Stimulated activated CD4-positive, alpha-beta T cell treated with anti-CD3 and anti-CD28 coated beads, Interleukin-12 subunit alpha, Interleukin-12 subunit beta, amount 100 ng/mL, for 4 hours (primary cell): ENCODE data around the gene PAAF1.

Experiments used
- DNase-seq: peaks from one replicate; pipeline ENCODE4 v3.0.0-alpha.2; 2020

Gene PAAF1

DNA sequence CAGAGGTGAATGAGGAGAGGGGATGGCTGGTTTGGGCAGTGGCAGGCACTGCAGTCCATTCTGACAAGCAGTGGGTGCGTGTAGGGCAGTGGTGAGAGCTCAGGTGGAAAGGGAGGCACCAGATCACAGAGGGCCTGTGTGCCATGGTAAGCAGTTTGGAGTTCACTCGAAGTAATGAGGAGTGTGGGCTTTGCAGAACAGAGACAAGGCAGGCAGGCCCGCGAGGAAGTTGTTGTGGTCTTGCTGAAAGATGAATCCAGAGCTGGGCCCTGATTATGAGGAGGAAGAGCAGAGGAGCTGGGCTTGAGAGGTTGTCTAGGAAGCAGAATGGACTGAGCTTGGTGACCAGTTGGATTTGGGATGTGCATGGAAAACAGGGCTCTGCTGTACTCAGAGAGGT is 72.4 kb downstream of the PAAF1 start:
- DNase-seq: no peak

DNA sequence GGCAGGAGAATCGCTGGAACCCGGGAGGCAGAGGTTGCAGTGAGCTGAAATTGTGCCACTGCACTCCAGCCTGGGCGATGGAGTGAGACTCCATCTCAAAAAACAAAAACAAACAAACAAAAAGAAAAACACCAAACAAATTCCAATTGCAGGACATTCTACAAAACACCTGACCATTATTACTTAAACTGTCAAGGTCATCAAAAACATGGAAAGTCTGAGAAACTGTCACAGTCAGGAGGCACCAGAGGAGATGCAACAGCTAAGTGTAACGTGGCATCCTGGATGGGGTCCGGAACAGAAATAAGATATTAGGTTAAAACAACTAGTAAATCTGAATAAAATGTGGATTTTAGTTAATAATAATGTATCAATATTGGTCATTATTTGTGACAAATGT is 73.1 kb downstream of the PAAF1 start:
- no peak for DNase-seq

DNA sequence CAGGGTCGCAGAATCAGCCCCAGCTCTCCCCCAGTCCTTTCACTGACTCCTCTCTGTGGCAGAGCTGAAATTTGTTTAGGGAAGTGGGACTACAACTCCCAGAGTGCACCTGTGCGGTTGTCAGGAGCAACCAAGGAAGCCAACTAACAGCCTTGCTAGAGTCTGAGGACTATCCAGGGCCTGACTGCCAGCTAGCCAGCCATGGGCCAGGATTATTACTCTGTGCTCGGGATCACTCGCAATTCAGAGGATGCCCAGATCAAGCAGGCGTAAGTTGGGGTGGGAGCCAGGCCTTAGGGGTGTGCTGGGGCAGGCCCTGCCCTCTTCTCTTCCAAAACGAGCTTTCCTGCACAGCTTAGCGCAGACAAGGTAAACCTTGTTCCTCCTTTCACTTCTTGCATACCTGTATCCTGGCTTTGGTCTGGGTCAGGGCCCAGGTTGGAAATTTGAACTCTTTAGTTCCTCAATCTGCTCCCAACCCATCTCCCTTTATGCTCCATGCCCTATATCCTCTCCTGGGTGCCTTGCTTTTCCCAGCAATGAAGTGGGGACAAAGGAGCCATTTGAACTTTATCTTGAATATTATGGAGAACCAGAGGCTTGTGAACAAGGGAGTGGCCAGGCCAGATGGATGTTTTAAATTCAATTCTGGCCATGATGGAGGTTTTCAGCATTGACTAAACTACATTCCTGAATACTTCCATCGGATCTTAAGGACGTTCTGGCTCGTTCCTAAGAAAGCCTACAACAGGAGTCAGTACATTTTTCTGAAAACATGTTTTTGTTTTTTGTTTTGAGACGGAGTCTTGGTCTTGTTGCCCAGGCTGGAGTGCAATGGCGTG is 74.3 kb downstream of the PAAF1 start, which contains the start of gene DNAJB13:
DNAJB13 (plus strand) TSS at position 158 of the 842 bp plus-strand sequence; CDS start at position 202, 44 bp downstream.
- DNase-seq: no peak

DNA sequence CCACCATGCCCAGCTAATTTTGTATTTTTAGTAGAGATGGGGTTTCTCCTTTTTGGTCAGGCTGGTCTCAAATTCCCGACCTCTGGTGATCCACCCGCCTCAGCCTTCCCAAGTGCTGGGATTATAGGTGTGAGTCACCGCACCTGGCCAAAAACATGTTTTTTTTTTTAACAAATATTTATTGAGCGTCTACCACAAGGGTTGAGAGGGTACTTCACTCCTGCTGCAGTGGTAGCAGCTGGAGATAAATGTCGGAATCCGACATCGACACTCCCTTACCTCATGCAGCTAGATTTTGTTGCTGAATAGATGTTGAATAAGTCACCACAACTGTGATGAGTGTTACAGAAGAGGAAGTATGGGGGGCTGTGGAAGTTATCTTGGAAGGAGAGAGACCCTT is 75.0 kb downstream of the PAAF1 start:
- no peak for DNase-seq

DNA sequence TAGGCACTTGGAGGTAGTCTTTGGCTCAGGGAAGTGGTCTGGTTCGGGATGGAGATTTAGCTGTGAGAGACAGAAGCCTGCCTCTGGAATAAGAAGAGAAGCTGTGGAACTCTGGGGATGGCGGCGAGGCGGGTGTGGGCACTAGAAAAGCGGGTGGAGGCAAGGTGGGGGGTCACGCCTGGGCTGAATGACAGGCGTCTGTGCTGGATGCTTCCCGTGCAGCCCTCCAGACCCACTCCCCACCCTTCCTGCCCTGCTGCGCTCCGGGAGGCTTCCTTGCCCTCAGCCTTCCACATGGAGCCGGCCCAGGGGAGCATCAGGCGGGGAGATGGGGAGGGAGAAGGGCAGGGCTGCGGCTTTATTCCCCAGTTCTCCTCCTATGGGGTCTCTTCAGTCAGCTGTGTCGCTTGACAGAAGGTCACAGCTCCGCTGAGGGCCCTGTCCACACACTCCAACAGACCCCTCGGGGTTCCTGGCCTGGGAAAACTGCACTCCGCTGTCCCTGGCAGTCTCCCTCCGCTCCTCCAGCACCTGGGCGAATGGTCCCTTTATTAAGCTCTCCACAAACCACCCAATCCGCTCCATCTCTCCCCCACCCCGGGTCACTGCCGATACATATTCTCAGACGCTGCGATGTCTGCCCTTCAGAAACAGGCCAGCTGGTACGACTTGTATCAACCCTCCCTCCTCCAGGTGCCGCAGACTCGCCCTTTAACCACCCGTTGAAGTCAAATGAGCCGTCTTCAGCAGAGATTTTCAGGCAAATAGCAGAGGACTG is 80.3 kb downstream of the PAAF1 start:
- no peak for DNase-seq

DNA sequence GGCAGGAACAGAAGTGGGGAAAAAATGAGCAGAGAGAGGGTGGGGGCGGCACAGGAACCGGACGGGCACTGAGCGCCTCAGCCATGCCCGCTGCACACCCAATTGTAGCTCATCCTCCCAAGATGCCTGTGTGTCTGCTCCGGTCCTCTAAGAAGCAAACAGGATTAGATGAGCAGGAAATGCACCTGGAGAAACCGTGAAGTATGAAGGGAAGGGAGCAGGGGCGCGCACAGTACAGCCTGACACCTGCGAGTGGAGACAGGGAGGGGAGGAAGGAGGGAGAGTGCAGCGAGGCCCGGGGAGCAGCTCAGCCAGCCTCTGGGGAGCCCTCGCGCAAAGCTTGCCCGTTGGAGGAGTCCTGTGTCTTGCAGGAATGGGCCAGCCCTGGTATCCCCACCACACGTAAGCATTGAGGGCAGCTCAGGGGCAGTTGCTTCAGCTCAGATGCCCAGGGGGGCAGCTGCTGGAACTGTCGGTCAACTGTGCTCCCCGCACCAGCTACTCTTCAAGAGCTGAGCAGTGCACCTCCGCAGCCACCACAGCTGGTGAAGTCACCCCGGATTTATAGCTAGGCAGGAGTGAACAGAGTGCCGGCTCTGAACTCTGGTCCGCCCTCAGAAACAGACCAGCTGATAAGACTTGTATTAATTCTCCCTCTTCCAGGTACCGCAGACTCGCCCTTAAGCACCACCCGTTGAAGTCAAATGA is 81.0 kb downstream of the PAAF1 start:
- no peak for DNase-seq

DNA sequence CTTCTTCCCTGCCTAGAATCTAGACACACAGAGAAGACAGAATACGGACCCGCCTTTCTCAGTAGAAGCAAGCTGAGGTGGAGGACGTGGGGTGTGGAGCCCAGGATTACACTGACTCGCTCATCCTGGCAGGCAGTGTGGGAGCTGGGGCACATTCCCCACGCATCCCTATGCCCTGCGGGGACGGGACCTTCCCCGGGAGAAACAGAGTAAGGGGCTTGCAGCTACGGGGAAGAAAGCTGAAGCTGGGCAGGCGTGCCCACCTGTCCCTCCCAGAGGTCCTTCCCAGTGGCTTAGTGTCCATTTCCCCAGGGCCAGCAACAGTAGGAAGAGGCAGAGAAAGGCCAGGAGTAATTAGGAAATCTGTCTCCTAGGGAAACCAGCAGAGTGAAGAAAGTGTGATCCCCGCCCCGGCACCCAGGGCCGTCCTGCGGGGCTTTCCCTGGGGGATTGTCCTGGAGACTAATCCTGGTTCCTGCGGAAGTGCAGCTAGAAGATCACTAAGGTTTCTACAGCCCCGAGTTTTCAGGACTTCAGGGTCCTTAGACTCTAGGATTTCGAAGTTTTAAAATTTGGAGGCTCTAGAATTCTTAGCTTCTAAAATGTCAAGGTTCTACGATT is 81.8 kb downstream of the PAAF1 start:
- no peak for DNase-seq

DNA sequence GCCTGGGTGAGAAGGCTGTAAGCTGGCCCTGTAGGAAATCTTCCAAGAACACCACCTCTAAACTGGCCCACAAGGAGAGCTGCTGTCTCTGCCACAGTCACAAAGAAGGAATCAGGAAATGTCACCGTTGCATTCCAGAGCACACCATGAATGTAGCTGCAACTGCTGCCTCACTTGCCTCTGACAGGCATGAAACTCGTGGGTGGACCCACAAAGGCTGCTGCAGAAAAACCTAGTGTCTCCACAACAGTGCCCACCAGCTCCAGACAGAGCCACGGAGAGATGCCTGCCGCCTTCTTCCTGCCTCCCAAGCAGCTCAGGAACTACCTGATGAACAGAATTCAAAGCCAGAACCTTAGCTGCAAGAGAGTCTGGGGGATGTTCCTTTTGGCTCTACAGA is 84.5 kb downstream of the PAAF1 start:
- no peak for DNase-seq

DNA sequence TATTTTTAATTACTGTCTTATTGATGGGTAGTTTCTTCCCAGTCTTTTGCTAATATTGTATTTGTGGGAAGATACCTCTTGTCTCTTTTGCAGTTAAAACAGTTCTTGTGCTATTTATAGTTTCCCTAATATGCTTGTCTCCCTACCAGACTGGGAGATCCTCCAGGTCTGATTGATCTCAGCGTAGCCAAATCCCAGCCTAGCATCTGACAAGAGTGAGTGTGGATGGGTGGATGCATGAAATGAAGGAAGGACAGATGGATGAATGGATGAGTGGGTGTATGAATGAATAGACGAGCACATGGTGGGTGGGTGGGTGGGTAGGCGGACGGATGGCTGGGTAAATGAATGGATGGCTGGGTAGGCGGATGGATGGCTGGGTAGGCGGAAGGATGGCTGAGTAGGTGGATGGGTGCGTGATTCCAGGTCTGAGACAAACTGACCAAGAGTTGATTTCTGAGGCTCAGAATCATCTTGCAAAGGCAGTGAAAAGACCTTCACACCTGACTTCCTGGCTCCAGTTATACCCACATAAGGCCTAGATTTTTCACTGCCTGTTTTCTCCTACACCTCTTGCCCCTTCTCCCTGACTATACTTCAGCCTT is 85.4 kb downstream of the PAAF1 start:
- DNase-seq: no peak

DNA sequence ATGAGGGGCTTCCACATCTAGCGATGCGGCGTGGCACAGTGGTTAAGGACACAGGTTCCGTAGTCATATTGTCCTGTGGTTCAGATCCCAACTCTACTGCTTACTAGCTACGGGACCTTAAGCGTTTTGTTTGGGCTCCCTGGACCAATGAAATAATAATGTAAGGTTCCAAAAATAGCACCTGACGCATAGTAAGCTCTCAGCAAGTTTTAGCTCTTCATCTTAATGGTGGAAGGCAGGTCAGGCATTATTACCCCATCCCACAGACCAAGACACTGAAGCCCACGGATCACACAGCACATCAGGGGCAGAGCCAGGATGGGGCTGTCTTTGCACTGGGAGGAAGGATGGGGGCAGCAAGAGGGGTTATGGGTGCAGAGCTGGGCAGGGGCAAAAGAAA is 87.1 kb downstream of the PAAF1 start:
- DNase-seq: no peak

DNA sequence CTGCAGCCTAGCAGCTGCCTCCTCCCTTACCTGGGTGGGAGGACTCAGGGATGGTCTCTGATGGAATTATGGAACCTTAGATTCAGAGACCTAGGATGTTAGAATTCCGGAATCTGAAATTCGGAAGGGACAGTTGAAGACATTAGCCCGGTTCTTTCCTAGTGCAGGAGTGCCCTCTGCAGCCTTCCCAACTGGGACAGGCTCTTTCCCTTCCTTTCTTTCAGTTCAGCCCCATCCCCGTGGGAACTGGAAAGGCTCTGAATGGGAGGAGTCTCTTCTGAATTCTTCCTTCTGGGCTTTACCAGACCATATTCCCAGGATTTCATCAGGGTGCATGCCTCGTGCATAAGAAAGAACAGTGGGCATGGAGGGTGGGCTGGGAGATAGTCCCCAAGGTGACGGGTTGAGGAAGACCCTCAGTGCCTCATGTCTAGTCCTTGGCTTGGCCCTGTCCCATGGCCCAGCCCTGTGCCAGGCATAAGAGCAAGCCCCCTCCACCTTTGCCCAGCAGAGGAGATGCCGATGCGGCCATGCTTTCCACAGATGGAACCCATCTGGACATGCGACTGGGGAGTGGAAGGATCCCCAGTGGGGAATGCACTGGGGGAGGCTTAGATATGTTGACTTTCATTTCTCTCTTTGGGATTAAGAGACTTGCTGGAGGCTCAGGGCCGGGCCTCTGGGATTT is 88.4 kb downstream of the PAAF1 start:
- no peak for DNase-seq

DNA sequence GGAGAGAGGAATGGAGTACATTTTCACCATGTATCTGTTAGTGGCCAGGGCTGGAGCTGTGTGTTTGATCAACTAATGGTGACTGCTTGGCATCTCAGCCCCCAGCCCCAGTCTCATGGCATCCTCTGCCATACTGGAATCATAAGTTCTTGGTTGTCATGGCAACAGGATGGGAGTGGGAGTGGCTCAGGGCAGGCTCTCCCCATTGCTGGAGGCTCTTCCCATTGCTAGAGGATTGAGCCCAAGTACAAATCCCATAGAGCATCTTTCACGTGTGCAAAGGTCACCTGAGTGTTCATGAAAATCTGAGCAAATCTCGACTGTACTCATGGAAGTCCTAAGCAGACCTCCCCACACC is 88.9 kb downstream of the PAAF1 start:
- DNase-seq: no peak

DNA sequence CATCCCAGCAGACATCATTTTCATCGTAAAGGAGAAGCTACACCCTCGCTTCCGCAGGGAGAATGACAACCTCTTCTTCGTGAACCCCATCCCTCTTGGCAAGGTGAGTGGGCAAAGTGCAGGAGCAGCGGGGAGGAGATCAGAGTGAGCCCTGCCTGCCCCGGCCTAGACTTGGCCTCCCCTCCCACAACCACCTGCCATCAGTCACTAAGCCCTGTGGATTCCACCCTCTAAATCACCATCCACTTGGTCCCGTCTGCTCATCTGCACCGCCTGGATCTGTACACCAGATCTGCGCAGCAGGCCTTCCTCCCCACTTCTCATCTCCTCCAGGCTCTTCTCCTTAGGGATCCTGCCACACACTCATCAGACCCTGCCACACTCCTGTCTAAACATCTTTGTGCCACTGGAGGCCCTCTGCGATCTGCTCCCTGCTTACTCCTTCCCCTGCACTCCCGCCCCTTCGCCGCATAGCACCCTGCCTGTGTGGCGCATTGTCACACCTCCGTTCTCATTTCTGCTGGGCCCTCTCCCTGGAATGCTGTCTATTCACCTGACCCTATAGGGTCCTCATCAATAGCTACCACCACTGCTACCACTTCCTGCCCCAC is 91.7 kb downstream of the PAAF1 start:
- DNase-seq: no peak

DNA sequence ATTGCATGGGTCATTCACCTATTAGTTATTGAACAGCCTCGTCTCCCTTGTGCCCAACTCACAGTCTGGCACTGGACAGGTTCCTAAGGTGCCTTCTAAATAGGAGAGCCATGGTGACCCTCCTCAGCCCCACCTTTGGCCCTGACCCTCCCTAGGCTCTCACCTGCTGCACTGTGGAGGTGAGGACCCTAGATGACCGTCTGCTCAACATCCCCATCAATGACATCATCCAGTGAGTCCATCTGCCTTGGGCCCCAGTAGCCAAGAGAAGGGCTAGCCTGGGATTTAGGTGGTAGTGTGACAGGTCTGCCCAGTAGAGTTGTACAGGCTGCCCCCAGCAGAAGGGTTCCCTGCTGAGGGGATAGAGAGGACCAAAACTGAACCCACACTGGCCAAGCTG is 92.3 kb downstream of the PAAF1 start:
- no peak for DNase-seq

DNA sequence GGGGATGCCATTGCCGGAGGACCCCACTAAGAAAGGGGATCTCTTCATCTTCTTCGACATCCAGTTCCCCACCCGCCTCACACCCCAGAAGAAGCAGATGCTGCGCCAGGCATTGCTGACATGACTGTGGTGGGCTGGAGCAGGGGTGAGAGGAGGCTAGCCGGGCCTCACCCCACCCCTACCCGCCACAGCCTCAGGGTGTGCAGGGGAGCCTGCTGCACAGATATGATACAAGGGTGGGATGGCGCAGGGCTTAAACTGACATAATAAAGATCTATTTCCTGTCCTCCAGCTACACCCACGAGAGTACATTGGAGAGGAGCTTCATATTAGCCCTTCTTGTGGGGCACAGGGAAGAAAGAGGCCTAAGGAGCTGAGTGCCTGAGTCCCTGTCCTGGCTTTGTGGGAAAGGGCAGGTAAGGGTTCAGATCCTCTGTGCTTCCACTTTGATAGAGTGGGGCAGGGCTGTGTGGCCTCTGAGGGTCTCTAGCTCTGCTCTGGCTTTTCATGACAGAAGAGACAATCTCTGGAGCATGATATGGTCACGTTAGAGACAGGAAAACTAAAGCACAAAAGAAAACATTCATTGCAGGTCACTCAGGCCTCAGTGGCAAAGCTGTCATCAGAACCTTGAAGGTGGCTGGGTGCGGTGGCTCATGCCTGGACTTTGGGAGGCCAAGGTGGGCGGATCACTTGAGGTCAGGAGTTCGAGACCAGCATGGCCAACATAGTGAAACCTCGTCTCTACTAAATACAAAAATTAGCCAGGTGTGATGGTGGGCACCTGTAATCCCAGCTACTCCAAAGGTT is 93.4 kb downstream of the PAAF1 start:
- DNase-seq: no peak

DNA sequence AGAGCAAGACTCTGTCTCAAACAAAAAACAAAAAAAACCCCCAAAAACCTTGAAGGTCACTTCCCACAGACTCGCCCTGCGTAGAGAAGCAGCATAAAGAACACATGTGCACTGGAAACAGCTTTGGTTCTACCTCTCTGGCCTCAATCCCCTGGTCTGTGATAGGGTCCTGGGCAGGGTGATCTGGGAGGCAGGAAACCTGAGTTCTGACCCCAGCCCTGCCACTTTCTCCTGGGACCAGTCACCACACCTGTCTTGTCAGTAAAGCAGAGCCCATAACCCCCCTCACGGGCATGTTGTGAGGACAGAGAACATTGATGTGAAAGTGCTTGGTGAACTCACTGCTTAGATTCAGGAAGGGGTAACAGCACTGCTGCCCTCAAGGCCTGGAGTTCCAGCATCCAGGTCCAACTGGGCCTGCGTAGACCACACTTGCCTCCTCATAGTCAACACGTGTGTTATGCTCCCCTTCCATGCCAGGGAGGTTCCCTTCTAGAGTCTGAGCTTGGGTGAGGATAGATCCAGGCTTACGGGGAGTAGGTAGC is 94.4 kb downstream of the PAAF1 start:
- DNase-seq: no peak

DNA sequence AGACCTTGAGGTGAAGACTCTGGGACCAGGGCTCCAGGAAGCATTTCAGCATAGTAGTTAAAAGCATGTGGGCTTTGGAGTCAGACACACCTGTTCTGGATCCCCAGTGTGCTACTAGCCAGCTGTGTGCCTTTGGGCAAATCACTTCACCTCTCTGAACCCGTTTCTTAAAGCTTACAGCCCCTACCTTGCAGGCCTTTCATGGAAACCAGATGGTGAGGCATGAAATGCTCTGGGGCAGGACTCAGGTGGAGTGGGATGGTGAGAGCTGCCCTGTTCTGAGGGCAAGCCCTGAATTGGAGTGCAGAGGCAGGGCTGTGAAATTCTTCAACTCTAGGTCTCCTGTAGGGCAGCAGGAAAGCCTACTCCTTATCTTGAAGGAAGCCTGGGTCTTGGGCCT is 95.4 kb downstream of the PAAF1 start:
- DNase-seq: no peak

DNA sequence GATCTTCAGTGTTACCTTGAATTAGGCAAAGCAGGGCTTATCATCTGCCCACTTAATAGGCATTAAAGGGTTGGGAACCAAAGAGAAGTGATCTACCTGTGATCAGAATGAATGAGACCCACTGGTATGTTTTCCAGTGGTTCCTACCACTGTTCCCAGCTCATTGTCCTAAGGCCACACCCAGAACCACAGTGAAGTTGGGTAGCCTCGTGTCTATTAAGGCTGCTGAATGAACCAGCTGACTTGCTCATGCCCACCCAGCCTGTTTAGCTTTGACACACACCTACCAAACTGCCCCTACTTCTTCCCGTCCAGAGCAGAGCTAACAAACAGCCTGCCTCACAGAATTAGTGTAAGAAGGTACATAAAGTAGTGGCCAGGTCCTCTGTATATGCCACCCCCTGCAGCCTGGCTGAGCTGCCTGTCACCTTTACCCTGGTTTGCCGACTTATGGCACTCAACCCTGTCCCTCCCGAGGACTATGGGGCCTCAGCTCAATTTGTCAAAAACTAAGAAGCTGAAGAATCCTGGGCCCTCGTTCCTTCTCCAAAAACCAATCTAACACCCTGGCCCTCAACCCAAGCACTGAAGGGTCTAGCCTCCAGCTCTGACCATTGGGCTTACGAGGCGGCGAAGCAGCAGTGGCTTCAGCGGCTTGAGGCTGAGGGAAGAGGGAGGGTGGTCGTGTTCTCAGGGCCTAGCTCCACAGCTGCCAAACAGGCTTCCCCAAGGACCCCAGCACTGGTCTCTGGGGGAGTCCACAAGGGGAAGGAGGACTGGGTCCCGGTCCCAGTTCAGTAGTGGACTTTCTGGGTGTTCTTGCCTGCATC is 96.0 kb downstream of the PAAF1 start:
- DNase-seq: no peak
